Esophagus squamous epithelium (tissue), 5 donors: Measurements from ENCODE around the gene STARD13. TPM values are rescaled to one million over a fixed set of nuclear protein-coding genes. Genes with fewer than 3 reads are reported as not detected.

Experiments
- DNase-seq: peaks from one replicate; lab custom pipeline; 2025; lab: John Stamatoyannopoulos, UW
- H3K27ac ChIP-seq, 4 donors: fragments of 200-600 bp; sonication (generic); one replicate each; pipeline ENCODE4 v1.5.1; 2016 to 2019; ENCODE audit warnings: mild to moderate bottlenecking in 1 of 4
- H3K27me3 ChIP-seq, 4 donors: fragments of 200-600 bp; sonication (generic); 1 replicate in 3 of 4; 2 replicates in 1 of 4; pipeline versions ENCODE4 v1.5.1 to v1.6.0; 2017 to 2021; ENCODE audit warnings: antibody characterized with exemption in 1 of 4
- H3K36me3 ChIP-seq, 3 donors: fragments of 200-600 bp; sonication (generic); one replicate each; pipeline ENCODE4 v1.5.1; 2016 to 2019
- H3K4me1 ChIP-seq, 3 donors: fragments of 200-600 bp; sonication (generic); one replicate each; pipeline ENCODE4 v1.5.1; 2017 to 2019
- H3K4me3 ChIP-seq, 4 donors: fragments of 200-600 bp; sonication (generic); 1 replicate in 3 of 4; 2 replicates in 1 of 4; pipeline ENCODE4 v1.5.1; 2016 to 2019; ENCODE audit warnings: mild to moderate bottlenecking in 2 of 4, moderate library complexity in 1 of 4
- H3K9me3 ChIP-seq, 3 donors: fragments of 200-600 bp; sonication (generic); one replicate each; pipeline ENCODE4 v1.5.1; 2016 to 2019
- POLR2A ChIP-seq, 4 donors: fragments of 450-650 bp; IDR thresholded peaks; one replicate each; pipeline ENCODE4 v1.6.1; 2017; ENCODE audit warnings: antibody characterized with exemption in 4 of 4, mild to moderate bottlenecking in 4 of 4, moderate library complexity in 3 of 4
- WGBS, 2 donors: methylation state at CpG; one replicate each; pipeline ENCODE4 v1.1.5; 2018; 5-methylcytosine and 5-hydroxymethylcytosine counted together
- intact Hi-C: fragments of 100-400 bp; cut with DNase I; formaldehyde crosslinking; loops from one replicate; pipeline ENCODE4 v1.15.0; 2022
- total RNA-seq, 4 donors: library from RNA; depleted of rRNA; stranded (reverse); fragments of >200 nt; gene quantifications; one replicate each; pipeline ENCODE4 v1.1.0, GENCODE V29; 2016
- TF ChIP-seq, protein P1 (sequence below), 6 experiments: fragments of 450-650 bp in 4 of 6; fragments of 200-600 bp in 2 of 6; sonication (generic) in 2 of 6; IDR thresholded peaks; one replicate each; pipeline ENCODE4 v1.5.1; 2016 to 2019; ENCODE audit warnings: antibody characterized with exemption in 6 of 6, mild to moderate bottlenecking in 4 of 6, moderate library complexity in 4 of 6
- donor health status: DM: yes; HTN: yes; CAD: no.

Gene STARD13
- total RNA-seq, 4 donors from 2014 or later: 1.3 to 18.7 (median 4.4) TPM

GRCh38 chr13:33189470-33189869, 96.1 kb downstream of the STARD13 start:
- intact Hi-C loops: no loop called here
- no peaks in the 10 kb centered on the region for H3K27me3 ChIP-seq
- H3K4me1 ChIP-seq: peaks cover 0 to 51% (median 0%) of the 10 kb centered on the region in 3 donors
- WGBS, 2 donors: 81 to 92% methylated on average over 5 to 6 of the region's 6 CpGs
- no peak overlapping the region for H3K4me3 ChIP-seq
- H3K36me3 ChIP-seq: no peaks in the 10 kb centered on the region
- no peaks in the 10 kb centered on the region for H3K9me3 ChIP-seq
- TF ChIP-seq, protein P1, sequence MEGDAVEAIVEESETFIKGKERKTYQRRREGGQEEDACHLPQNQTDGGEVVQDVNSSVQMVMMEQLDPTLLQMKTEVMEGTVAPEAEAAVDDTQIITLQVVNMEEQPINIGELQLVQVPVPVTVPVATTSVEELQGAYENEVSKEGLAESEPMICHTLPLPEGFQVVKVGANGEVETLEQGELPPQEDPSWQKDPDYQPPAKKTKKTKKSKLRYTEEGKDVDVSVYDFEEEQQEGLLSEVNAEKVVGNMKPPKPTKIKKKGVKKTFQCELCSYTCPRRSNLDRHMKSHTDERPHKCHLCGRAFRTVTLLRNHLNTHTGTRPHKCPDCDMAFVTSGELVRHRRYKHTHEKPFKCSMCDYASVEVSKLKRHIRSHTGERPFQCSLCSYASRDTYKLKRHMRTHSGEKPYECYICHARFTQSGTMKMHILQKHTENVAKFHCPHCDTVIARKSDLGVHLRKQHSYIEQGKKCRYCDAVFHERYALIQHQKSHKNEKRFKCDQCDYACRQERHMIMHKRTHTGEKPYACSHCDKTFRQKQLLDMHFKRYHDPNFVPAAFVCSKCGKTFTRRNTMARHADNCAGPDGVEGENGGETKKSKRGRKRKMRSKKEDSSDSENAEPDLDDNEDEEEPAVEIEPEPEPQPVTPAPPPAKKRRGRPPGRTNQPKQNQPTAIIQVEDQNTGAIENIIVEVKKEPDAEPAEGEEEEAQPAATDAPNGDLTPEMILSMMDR (IDR thresholded peaks at IDR 0.05): no peak
- TF ChIP-seq POLR2A (IDR thresholded peaks at IDR 0.05): no peak
- DNase-seq: no peak
- H3K27ac ChIP-seq: peak overlapping the region in 3 of 4 donors; percentile 9 to 51 (median 18)

DNA sequence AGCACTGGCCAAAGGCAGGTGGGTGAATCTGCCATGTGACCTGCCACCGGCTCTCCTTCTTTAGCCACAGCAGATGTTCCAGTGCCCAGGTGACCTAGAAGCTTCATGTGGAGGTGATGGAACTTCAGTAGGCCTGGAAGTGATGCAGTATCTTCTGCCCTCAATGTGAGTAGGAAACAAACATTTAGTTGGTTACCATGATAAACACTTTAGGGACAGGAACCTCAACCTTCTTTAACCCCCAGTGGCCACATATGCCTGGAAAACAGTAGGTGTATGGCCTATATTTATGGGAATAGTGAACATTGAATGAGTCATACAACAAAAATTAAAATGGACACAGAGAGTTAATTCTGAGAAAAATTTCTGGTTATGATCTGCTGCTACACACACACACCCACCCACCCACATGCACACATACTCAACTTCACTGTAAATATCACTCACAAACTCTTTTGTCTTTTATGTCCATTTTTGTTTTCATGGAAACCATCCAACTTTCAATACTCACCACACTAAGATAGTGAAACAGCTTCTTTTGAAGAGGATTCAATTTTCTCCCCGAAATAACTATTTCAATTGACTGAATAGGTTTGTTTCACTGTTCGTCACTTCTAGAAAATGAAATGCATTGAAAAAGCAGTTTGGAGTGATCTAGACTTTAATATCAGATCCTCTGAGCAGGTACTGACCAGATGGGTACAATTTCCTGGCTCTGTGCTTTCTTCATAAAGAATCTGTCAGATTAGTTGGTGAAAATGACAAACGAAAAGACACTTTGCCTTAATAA, 97.3 kb downstream of the STARD13 start:
- no peak for DNase-seq
- Histone ChIP-seq H3K4me3 (no peak overlapping the region), H3K9me3 (no peaks in the 10 kb centered on the region), H3K27me3 (no peaks in the 10 kb centered on the region), H3K27ac (peak overlapping the region in 2 of 4 donors; percentile 46 to 51), H3K4me1 (peaks cover 0 to 59% (median 0%) of the 10 kb centered on the region in 3 donors), H3K36me3 (no peaks in the 10 kb centered on the region)
- WGBS, 2 donors: 66 to 69% methylated on average over 4 of the region's 4 CpGs
- no peak for TF ChIP-seq POLR2A (IDR thresholded peaks at IDR 0.05)
- TF ChIP-seq, protein P1 (IDR thresholded peaks at IDR 0.05): no peak
- intact Hi-C loops: no loop called here

DNA sequence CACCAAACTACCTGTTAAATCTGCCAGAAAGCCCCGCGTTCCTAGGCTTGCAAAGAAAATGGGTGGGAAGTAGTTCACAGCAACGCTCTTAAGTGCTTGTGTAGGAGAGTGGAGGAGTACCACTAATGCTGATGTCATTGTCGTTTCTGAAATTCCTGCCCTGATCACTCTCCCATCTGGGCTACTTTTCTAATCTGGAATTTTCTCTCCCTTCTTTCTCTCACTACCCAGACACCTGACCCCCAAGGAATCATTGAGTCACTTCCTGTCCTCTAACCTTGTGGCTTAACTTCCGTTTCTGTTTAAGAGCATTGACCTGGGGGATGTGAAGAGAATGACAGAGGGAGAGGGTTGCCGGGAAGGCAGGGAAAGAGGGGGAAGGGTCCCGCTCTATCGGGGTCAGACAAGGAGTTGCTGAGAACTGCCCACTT, 98.7 kb downstream of the STARD13 start:
- DNase-seq: no peak
- TF ChIP-seq POLR2A (IDR thresholded peaks at IDR 0.05): no peak
- TF ChIP-seq, protein P1 (IDR thresholded peaks at IDR 0.05): no peak
- 63 to 69% methylated on average over 8 of the region's 8 CpGs for WGBS, 2 donors
- H3K4me1 ChIP-seq: peaks cover 0 to 59% (median 0%) of the 10 kb centered on the region in 3 donors
- no peak overlapping the region for H3K4me3 ChIP-seq
- intact Hi-C loops: no loop called here
- peak overlapping the region in 2 of 4 donors; percentile 12 to 43 for H3K27ac ChIP-seq
- H3K36me3 ChIP-seq: no peaks in the 10 kb centered on the region
- no peaks in the 10 kb centered on the region for H3K27me3 ChIP-seq
- H3K9me3 ChIP-seq: no peaks in the 10 kb centered on the region

- no peak for DNase-seq
- no peak overlapping the region for H3K4me3 ChIP-seq
- peaks cover 0 to 59% (median 0%) of the 10 kb centered on the region in 3 donors for H3K4me1 ChIP-seq
- no peaks in the 10 kb centered on the region for H3K36me3 ChIP-seq
- no peaks in the 10 kb centered on the region for H3K9me3 ChIP-seq
- peak overlapping the region in 1 of 4 donors; percentile 25 for H3K27ac ChIP-seq
- no peaks in the 10 kb centered on the region for H3K27me3 ChIP-seq
- WGBS, 2 donors: 80 to 90% methylated on average over 4 to 6 of the region's 6 CpGs
- intact Hi-C loops: no loop called here
- TF ChIP-seq, protein P1 (IDR thresholded peaks at IDR 0.05): no peak
- no peak for TF ChIP-seq POLR2A (IDR thresholded peaks at IDR 0.05)
Measured at GRCh38 chr13:33185853-33186252, 99.7 kb downstream of the STARD13 start.

DNA sequence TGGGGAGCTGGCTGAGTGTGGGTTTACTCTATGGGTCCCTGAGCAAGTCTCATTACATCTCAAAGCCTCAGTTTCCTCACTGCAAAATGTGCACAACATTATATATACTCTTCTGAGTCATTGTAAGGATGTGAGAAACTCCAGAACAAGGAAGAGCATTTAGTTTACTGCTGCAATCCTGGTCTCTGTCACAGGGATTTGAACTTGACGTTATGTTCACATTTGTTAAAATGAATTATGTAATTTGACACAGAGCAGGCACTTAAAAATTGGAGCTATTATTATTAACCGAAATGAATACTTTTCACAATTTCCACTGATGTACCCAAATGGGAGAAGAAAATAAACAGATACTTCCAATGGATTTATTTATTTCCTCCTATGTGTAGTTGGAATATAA, 101.0 kb downstream of the STARD13 start:
- intact Hi-C loops: no loop called here
- Histone ChIP-seq H3K27ac (no peak overlapping the region), H3K4me1 (peaks cover 0 to 52% (median 0%) of the 10 kb centered on the region in 3 donors), H3K4me3 (no peak overlapping the region), H3K9me3 (no peaks in the 10 kb centered on the region), H3K27me3 (no peaks in the 10 kb centered on the region), H3K36me3 (no peaks in the 10 kb centered on the region)
- TF ChIP-seq, protein P1 (IDR thresholded peaks at IDR 0.05): no peak
- no peak for TF ChIP-seq POLR2A (IDR thresholded peaks at IDR 0.05)
- DNase-seq: no peak
- 70 to 81% methylated on average over 2 of the region's 2 CpGs for WGBS, 2 donors
